ENCODE results near the gene EPHB1.

Gene EPHB1

DNA sequence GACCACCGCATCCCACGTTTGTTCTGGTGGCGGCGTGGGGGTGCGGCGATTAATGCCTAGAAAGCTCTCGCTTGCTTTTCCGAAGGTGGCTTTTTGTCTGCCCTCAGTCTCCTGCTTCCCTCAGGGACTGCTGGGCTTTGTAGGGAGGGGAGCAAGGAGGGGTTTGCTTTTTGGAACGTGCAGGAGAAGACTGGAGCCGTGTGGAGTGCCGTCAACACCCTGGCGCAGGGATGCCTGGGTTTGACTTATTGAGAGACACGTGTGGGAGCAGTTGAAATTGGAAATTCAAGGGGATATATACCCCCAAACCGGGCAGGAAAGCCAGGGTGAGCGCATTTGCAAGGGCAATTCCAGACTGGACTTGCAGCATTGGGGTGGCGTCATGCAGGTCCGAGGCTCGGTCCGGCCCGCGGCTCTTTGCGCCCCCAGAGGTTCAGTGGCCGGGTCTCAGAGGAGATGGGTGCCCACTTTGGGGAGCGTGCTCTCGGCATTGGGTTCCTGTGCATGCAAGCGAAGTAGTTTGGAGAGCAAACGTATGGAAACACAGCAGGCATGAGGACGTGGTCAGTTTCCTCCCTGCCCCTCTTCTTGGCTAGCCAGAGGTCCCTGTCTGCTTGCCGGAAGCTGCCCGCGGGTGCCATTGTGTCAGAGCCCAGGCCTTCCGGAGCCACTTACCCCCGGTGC, 2.1 kb downstream of the EPHB1 start:
- Histone ChIP-seq H3K27ac (replicated peaks) (no peak overlapping the region), H3K4me3 (replicated peaks; ENCODE audit: insufficient read depth, low read length) (no peak overlapping the region), H3K27me3 (ENCODE audit: insufficient read depth, poor library complexity, severe bottlenecking) (peaks cover 46% of the 10 kb centered on the region)
- no peak for TF ChIP-seq POLR2AphosphoS5 (IDR thresholded peaks at IDR 0.05; ENCODE audit: low read depth)
- TF ChIP-seq, protein P1, sequence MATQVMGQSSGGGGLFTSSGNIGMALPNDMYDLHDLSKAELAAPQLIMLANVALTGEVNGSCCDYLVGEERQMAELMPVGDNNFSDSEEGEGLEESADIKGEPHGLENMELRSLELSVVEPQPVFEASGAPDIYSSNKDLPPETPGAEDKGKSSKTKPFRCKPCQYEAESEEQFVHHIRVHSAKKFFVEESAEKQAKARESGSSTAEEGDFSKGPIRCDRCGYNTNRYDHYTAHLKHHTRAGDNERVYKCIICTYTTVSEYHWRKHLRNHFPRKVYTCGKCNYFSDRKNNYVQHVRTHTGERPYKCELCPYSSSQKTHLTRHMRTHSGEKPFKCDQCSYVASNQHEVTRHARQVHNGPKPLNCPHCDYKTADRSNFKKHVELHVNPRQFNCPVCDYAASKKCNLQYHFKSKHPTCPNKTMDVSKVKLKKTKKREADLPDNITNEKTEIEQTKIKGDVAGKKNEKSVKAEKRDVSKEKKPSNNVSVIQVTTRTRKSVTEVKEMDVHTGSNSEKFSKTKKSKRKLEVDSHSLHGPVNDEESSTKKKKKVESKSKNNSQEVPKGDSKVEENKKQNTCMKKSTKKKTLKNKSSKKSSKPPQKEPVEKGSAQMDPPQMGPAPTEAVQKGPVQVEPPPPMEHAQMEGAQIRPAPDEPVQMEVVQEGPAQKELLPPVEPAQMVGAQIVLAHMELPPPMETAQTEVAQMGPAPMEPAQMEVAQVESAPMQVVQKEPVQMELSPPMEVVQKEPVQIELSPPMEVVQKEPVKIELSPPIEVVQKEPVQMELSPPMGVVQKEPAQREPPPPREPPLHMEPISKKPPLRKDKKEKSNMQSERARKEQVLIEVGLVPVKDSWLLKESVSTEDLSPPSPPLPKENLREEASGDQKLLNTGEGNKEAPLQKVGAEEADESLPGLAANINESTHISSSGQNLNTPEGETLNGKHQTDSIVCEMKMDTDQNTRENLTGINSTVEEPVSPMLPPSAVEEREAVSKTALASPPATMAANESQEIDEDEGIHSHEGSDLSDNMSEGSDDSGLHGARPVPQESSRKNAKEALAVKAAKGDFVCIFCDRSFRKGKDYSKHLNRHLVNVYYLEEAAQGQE (IDR thresholded peaks at IDR 0.05; ENCODE audit: insufficient replicate concordance, low read depth), result no peak
- no peak for TF ChIP-seq GABPA (IDR thresholded peaks at IDR 0.05; ENCODE audit: low read depth)
- no peak for TF ChIP-seq SPI1 (IDR thresholded peaks at IDR 0.05; ENCODE audit: borderline replicate concordance, low read depth)
- TF ChIP-seq, protein P2, sequence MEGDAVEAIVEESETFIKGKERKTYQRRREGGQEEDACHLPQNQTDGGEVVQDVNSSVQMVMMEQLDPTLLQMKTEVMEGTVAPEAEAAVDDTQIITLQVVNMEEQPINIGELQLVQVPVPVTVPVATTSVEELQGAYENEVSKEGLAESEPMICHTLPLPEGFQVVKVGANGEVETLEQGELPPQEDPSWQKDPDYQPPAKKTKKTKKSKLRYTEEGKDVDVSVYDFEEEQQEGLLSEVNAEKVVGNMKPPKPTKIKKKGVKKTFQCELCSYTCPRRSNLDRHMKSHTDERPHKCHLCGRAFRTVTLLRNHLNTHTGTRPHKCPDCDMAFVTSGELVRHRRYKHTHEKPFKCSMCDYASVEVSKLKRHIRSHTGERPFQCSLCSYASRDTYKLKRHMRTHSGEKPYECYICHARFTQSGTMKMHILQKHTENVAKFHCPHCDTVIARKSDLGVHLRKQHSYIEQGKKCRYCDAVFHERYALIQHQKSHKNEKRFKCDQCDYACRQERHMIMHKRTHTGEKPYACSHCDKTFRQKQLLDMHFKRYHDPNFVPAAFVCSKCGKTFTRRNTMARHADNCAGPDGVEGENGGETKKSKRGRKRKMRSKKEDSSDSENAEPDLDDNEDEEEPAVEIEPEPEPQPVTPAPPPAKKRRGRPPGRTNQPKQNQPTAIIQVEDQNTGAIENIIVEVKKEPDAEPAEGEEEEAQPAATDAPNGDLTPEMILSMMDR (IDR thresholded peaks at IDR 0.05; ENCODE audit: insufficient read depth, low read length), result no peak
- DNase-seq (ENCODE audit: low read depth in 1 of 2, low spot score in 1 of 2), result no peak

DNA sequence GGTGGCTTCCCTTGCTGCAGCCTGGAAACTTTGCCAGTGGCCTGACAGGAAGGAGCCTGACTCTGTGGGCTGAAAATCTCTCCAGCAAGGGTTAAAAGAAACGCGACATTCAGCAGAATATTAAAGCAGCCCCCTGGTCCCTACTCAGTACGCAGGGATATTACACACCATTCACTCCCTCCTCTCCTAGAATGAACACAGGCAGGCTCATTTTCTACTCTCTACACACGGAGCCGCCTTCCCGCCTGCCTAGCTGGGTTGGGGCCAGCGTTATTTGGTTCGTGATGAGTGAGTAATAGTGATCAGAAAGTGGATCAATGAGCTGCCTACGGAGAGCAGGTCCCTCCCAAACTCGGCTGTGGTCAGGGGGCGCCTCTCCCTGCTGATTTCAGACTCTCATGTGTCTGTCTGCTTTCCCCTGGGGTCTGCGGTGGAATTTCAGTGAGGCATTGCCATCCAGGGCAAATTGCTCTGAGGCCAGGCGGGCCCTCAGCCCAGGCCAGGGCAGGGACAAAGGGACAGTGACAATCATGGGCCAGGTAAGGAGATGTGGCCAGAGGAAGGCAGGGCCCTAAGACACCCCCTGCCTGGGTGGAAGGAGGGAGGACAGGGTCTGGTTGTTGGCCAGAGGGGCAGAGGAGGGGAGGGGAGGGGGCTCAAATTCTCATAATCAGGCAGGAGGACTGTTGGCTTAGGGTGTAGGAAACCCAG, 2.8 kb downstream of the EPHB1 start:
- Histone ChIP-seq H3K4me3 (replicated peaks; ENCODE audit: insufficient read depth, low read length) (no peak overlapping the region), H3K27me3 (ENCODE audit: insufficient read depth, poor library complexity, severe bottlenecking) (peaks cover 46% of the 10 kb centered on the region), H3K27ac (replicated peaks) (no peak overlapping the region)
- no peak for DNase-seq (ENCODE audit: low read depth in 1 of 2, low spot score in 1 of 2)
- TF ChIP-seq, protein P1 (IDR thresholded peaks at IDR 0.05; ENCODE audit: insufficient replicate concordance, low read depth), result no peak
- TF ChIP-seq, protein P2 (IDR thresholded peaks at IDR 0.05; ENCODE audit: insufficient read depth, low read length), result no peak
- TF ChIP-seq GABPA (IDR thresholded peaks at IDR 0.05; ENCODE audit: low read depth) (no peak), POLR2AphosphoS5 (IDR thresholded peaks at IDR 0.05; ENCODE audit: low read depth) (no peak), SPI1 (IDR thresholded peaks at IDR 0.05; ENCODE audit: borderline replicate concordance, low read depth) (no peak)

DNA sequence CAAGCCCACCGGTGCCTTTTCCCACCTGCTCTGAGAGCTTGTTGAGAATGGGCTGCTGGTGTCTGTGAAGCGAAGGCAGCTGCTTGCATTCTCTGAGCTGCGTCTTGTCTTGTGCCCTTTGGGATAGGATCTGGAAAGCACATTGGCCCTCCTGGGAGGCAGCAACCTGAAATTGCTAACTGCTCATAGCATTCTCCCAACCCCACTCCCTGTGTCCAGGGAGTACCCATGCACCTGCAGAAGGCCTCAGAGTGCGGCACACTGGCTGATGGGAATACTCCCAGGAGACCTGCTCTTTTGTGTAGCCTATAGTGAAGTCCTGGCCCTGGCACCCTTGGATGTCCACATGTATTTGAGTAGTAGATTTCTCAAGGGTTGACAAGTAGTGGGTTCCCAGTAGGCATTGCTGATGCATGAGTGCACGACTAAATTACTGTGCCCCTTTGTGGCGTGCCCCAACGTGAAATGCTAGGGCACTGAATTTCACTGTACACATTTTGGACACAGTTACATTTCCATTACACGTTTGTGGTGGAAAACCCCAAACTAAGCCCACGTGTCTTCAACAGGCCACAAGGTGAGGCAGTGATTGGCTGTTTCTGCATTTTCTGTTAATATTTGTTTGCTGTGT, 3.7 kb downstream of the EPHB1 start:
- TF ChIP-seq POLR2AphosphoS5 (IDR thresholded peaks at IDR 0.05; ENCODE audit: low read depth), result no peak
- TF ChIP-seq, protein P1 (IDR thresholded peaks at IDR 0.05; ENCODE audit: insufficient replicate concordance, low read depth), result no peak
- TF ChIP-seq, protein P2 (IDR thresholded peaks at IDR 0.05; ENCODE audit: insufficient read depth, low read length), result no peak
- TF ChIP-seq GABPA (IDR thresholded peaks at IDR 0.05; ENCODE audit: low read depth), result no peak
- no peak for TF ChIP-seq SPI1 (IDR thresholded peaks at IDR 0.05; ENCODE audit: borderline replicate concordance, low read depth)
- no peak for DNase-seq (ENCODE audit: low read depth in 1 of 2, low spot score in 1 of 2)
- Histone ChIP-seq H3K27ac (replicated peaks) (no peak overlapping the region), H3K27me3 (ENCODE audit: insufficient read depth, poor library complexity, severe bottlenecking) (peaks cover 46% of the 10 kb centered on the region), H3K4me3 (replicated peaks; ENCODE audit: insufficient read depth, low read length) (no peak overlapping the region)
